Renal cortex interstitium (tissue), 11 donors: Measurements from ENCODE around the gene SSBP2. TPM values are rescaled to one million over a fixed set of nuclear protein-coding genes. Genes with fewer than 3 reads are reported as not detected.
"Not testable (repeated sequence)": the region's sequence is repeated elsewhere in the genome, so short reads cannot be mapped to it uniquely, and the experiment has no call there.

Source experiments
- DNase-seq, 11 donors: peaks; one replicate each; pipeline ENCODE4 v3.0.0-alpha.2; 2013; ENCODE audit warnings: low read depth in 9 of 11, low spot score in 4 of 11; ENCODE audit errors: extremely low read depth in 1 of 11
- polyA plus RNA-seq, 3 donors: library from polyadenylated mRNA; unstranded; fragments of 120-200 nt; gene quantifications; one replicate each; pipeline ENCODE4 v1.2.1, GENCODE V29; 2013; ENCODE audit not compliant: insufficient read length in 3 of 3

Gene SSBP2
- polyA plus RNA-seq, 3 donors = 82.7 to 94.9 (median 84.4) TPM

GRCh38 chr5:81428446-81428845 is 322.5 kb downstream of the SSBP2 start:
- DNase-seq = no peak

GRCh38 chr5:81427566-81427965 is 323.3 kb downstream of the SSBP2 start:
- DNase-seq = no peak

GRCh38 chr5:81426359-81427030 is 324.4 kb downstream of the SSBP2 start:
- no peak for DNase-seq

GRCh38 chr5:81425569-81425968 is 325.3 kb downstream of the SSBP2 start:
- peak in 9 of 11 donors; percentile 16 to 66 (median 33) for DNase-seq

- no peak for DNase-seq
Observed at GRCh38 chr5:81424728-81425127, 326.2 kb downstream of the SSBP2 start.

GRCh38 chr5:81422671-81423070 is 328.2 kb downstream of the SSBP2 start:
- no peak for DNase-seq

GRCh38 chr5:81420039-81420667 is 330.7 kb downstream of the SSBP2 start:
- no peak for DNase-seq

GRCh38 chr5:81418606-81419005 is 332.3 kb downstream of the SSBP2 start:
- DNase-seq = no peak

GRCh38 chr5:81417052-81417451 is 333.8 kb downstream of the SSBP2 start:
- DNase-seq = no peak

GRCh38 chr5:81409896-81410295 is 341.0 kb downstream of the SSBP2 start:
- DNase-seq = no peak

GRCh38 chr5:81409361-81409760 is 341.5 kb downstream of the SSBP2 start:
- DNase-seq = no peak

GRCh38 chr5:81408496-81408895 is 342.4 kb downstream of the SSBP2 start:
- no peak for DNase-seq

- DNase-seq = not testable (repeated sequence)
Observed at GRCh38 chr5:81407811-81408210, 343.1 kb downstream of the SSBP2 start.

- DNase-seq = no peak
Observed at GRCh38 chr5:81405126-81405891, 345.6 kb downstream of the SSBP2 start.

- DNase-seq = no peak
Observed at GRCh38 chr5:81402192-81402930, 348.5 kb downstream of the SSBP2 start.

- no peak for DNase-seq
Observed at GRCh38 chr5:81401266-81401665, 349.6 kb downstream of the SSBP2 start.

GRCh38 chr5:81400375-81400774 is 350.5 kb downstream of the SSBP2 start:
- DNase-seq = no peak

- no peak for DNase-seq
Observed at GRCh38 chr5:81398741-81399140, 352.2 kb downstream of the SSBP2 start.

GRCh38 chr5:81397176-81397575 is 353.7 kb downstream of the SSBP2 start:
- no peak for DNase-seq

- no peak for DNase-seq
Observed at GRCh38 chr5:81395262-81395661, 355.6 kb downstream of the SSBP2 start.
